NCI-H146 treated with DMSO at 0.1 percent for 48 hours (cell line): ENCODE data around the gene IFNG-AS1.
A peak's percentile ranks its signal among the peaks of the same experiment; 100 is the strongest.

ENCODE experiments used
- DNase-seq: peaks from one replicate; lab custom pipeline; 2025; ENCODE audit not compliant: unreplicated experiment; lab: John Stamatoyannopoulos, UW

IFNG-AS1 gene

GRCh38 chr12:67989184-67989920 lies at the start of gene IFNG-AS1:
TSS of gene IFNG-AS1 (plus strand) at chr12:67989447.
- no peak for DNase-seq

- no peak for DNase-seq
Observed at GRCh38 chr12:67939611-67940010, 49.6 kb upstream of the IFNG-AS1 start.

GRCh38 chr12:67940780-67941243 lies 48.4 kb upstream of the IFNG-AS1 start:
- DNase-seq: no peak

GRCh38 chr12:67942724-67943123 lies 46.5 kb upstream of the IFNG-AS1 start:
- no peak for DNase-seq

GRCh38 chr12:67943141-67943892 lies 45.9 kb upstream of the IFNG-AS1 start:
- peak; percentile 68 for DNase-seq

GRCh38 chr12:67944093-67944492 lies 45.2 kb upstream of the IFNG-AS1 start:
- DNase-seq: no peak

- DNase-seq: no peak
Observed at GRCh38 chr12:67952787-67953186, 36.5 kb upstream of the IFNG-AS1 start.

- DNase-seq: no peak
Observed at GRCh38 chr12:67957383-67957782, 31.9 kb upstream of the IFNG-AS1 start.

GRCh38 chr12:67958187-67958586 lies 31.1 kb upstream of the IFNG-AS1 start:
- no peak for DNase-seq

- no peak for DNase-seq
Observed at GRCh38 chr12:67964456-67964855, 24.8 kb upstream of the IFNG-AS1 start.

- no peak for DNase-seq
Observed at GRCh38 chr12:67966560-67966959, 22.7 kb upstream of the IFNG-AS1 start.

- no peak for DNase-seq
Observed at GRCh38 chr12:67968321-67968720, 20.9 kb upstream of the IFNG-AS1 start.

GRCh38 chr12:67968725-67969124 lies 20.5 kb upstream of the IFNG-AS1 start:
- DNase-seq: no peak

- DNase-seq: no peak
Observed at GRCh38 chr12:67969134-67969802, 20.0 kb upstream of the IFNG-AS1 start.

- no peak for DNase-seq
Observed at GRCh38 chr12:67977668-67978067, 11.6 kb upstream of the IFNG-AS1 start.

- DNase-seq: no peak
Observed at GRCh38 chr12:67980391-67980790, 8.9 kb upstream of the IFNG-AS1 start.

- DNase-seq: no peak
Observed at GRCh38 chr12:67981287-67982162, 7.7 kb upstream of the IFNG-AS1 start.

GRCh38 chr12:67982164-67982563 lies 7.1 kb upstream of the IFNG-AS1 start:
- peak; percentile 21 for DNase-seq

GRCh38 chr12:67986632-67987031 lies 2.6 kb upstream of the IFNG-AS1 start:
- DNase-seq: no peak

- DNase-seq: no peak
Observed at GRCh38 chr12:67988601-67989021, 636 bp upstream of the IFNG-AS1 start.

GRCh38 chr12:67991158-67991557 lies 1.9 kb downstream of the IFNG-AS1 start:
- DNase-seq: no peak
